ENCODE measurements around the gene MALT1. TPM values are rescaled to one million over a fixed set of nuclear protein-coding genes. Genes with fewer than 3 reads are reported as not detected.
"Not testable (repeated sequence)": the region's sequence is repeated elsewhere in the genome, so short reads cannot be mapped to it uniquely, and the experiment has no call there.

MALT1 gene
- total RNA-seq, 1 experiment from 2014 or later = 27.8 TPM

GRCh38 chr18:58768293-58768974, 97.2 kb downstream of the MALT1 start:
- peak; percentile 60 for DNase-seq (ENCODE audit: low read depth)

GRCh38 chr18:58769321-58769720, 98.1 kb downstream of the MALT1 start:
- DNase-seq (ENCODE audit: low read depth) = no peak

- DNase-seq (ENCODE audit: low read depth) = no peak
These were observed 99.3 kb downstream of the MALT1 start for GRCh38 chr18:58770601-58771000.

GRCh38 chr18:58772161-58772560, 100.9 kb downstream of the MALT1 start:
- DNase-seq (ENCODE audit: low read depth) = no peak

GRCh38 chr18:58776084-58776483, 104.8 kb downstream of the MALT1 start:
- peak; percentile 50 for DNase-seq (ENCODE audit: low read depth)

- DNase-seq (ENCODE audit: low read depth) = not testable (repeated sequence)
These were observed 105.3 kb downstream of the MALT1 start for GRCh38 chr18:58776541-58776940.

GRCh38 chr18:58777471-58777870, 106.2 kb downstream of the MALT1 start:
- no peak for DNase-seq (ENCODE audit: low read depth)

- no peak for DNase-seq (ENCODE audit: low read depth)
These were observed 108.3 kb downstream of the MALT1 start for GRCh38 chr18:58779529-58779928.

- no peak for DNase-seq (ENCODE audit: low read depth)
These were observed 108.8 kb downstream of the MALT1 start for GRCh38 chr18:58780045-58780444.

GRCh38 chr18:58781627-58782194, 110.4 kb downstream of the MALT1 start:
- peak; percentile 77 for DNase-seq (ENCODE audit: low read depth)

GRCh38 chr18:58784601-58785137, 113.4 kb downstream of the MALT1 start:
- DNase-seq (ENCODE audit: low read depth) = peak; percentile 77

- DNase-seq (ENCODE audit: low read depth) = peak; percentile 97
These were observed 114.0 kb downstream of the MALT1 start for GRCh38 chr18:58785171-58785805.

GRCh38 chr18:58785870-58786269, 114.6 kb downstream of the MALT1 start:
- DNase-seq (ENCODE audit: low read depth) = no peak

GRCh38 chr18:58787536-58788149, 116.4 kb downstream of the MALT1 start:
- DNase-seq (ENCODE audit: low read depth) = no peak

GRCh38 chr18:58788470-58788869, 117.2 kb downstream of the MALT1 start:
- DNase-seq (ENCODE audit: low read depth) = peak; percentile 18

- DNase-seq (ENCODE audit: low read depth) = peak; percentile 95
These were observed 118.0 kb downstream of the MALT1 start for GRCh38 chr18:58788971-58789875.

GRCh38 chr18:58789876-58790240, 118.6 kb downstream of the MALT1 start:
- no peak for DNase-seq (ENCODE audit: low read depth)

GRCh38 chr18:58792086-58792485, 120.8 kb downstream of the MALT1 start:
- DNase-seq (ENCODE audit: low read depth) = no peak

- DNase-seq (ENCODE audit: low read depth) = peak; percentile 68
These were observed 122.1 kb downstream of the MALT1 start for GRCh38 chr18:58793361-58793760.

- no peak for DNase-seq (ENCODE audit: low read depth)
These were observed 125.0 kb downstream of the MALT1 start for GRCh38 chr18:58796220-58796619.

- no peak for DNase-seq (ENCODE audit: low read depth)
These were observed 129.3 kb downstream of the MALT1 start for GRCh38 chr18:58800582-58800981.

All from HT1080 (cell line).